RPMI8226 (cell line): ENCODE measurements around the gene BCO2.
"Not testable (repeated sequence)": the region's sequence is repeated elsewhere in the genome, so short reads cannot be mapped to it uniquely, and the experiment has no call there.

Experiments used
- DNase-seq: peaks from one replicate; pipeline ENCODE4 v3.0.0-alpha.2; 2015

BCO2 gene

GRCh38 chr11:112172362-112172994 lies 2.8 kb upstream of the BCO2 start:
- DNase-seq: no peak

GRCh38 chr11:112173152-112173551 lies 2.2 kb upstream of the BCO2 start:
- no peak for DNase-seq

- no peak for DNase-seq
These were observed 264 bp downstream of the BCO2 start for GRCh38 chr11:112175599-112175952.

GRCh38 chr11:112176077-112176476 lies 765 bp downstream of the BCO2 start:
- DNase-seq: no peak

- no peak for DNase-seq
These were observed 2.3 kb downstream of the BCO2 start for GRCh38 chr11:112177589-112177988.

GRCh38 chr11:112178428-112178827 lies 3.1 kb downstream of the BCO2 start:
- no peak for DNase-seq

- DNase-seq: no peak
These were observed 3.6 kb downstream of the BCO2 start for GRCh38 chr11:112178936-112179335.

GRCh38 chr11:112179601-112180000 lies 4.3 kb downstream of the BCO2 start:
- DNase-seq: peak; percentile 89

GRCh38 chr11:112182867-112183266 lies 7.6 kb downstream of the BCO2 start:
- DNase-seq: no peak

GRCh38 chr11:112185883-112186282 lies 10.6 kb downstream of the BCO2 start:
- no peak for DNase-seq

- no peak for DNase-seq
These were observed 11.0 kb downstream of the BCO2 start for GRCh38 chr11:112186304-112186703.

- DNase-seq: not testable (repeated sequence)
These were observed 19.8 kb downstream of the BCO2 start for GRCh38 chr11:112195113-112195512.

- no peak for DNase-seq
These were observed 20.6 kb downstream of the BCO2 start for GRCh38 chr11:112195951-112196351.

- no peak for DNase-seq
These were observed 21.3 kb downstream of the BCO2 start for GRCh38 chr11:112196519-112197087.

GRCh38 chr11:112199101-112199500 lies 23.8 kb downstream of the BCO2 start:
- DNase-seq: not testable (repeated sequence)

GRCh38 chr11:112200252-112200651 lies 24.9 kb downstream of the BCO2 start:
- no peak for DNase-seq

GRCh38 chr11:112206071-112206470 lies 30.8 kb downstream of the BCO2 start:
- DNase-seq: no peak

GRCh38 chr11:112210890-112211289 lies 35.6 kb downstream of the BCO2 start:
- DNase-seq: no peak

GRCh38 chr11:112211536-112211935 lies 36.2 kb downstream of the BCO2 start:
- DNase-seq: no peak

- no peak for DNase-seq
These were observed 37.0 kb downstream of the BCO2 start for GRCh38 chr11:112212290-112212689.

GRCh38 chr11:112212710-112213109 lies 37.4 kb downstream of the BCO2 start:
- DNase-seq: no peak

- no peak for DNase-seq
These were observed 38.4 kb downstream of the BCO2 start for GRCh38 chr11:112213753-112214152.

- no peak for DNase-seq
These were observed 40.3 kb downstream of the BCO2 start for GRCh38 chr11:112215621-112216020.

- no peak for DNase-seq
These were observed 41.3 kb downstream of the BCO2 start for GRCh38 chr11:112216561-112217105.
